ENCODE results near the gene GCNT2.
A peak's percentile ranks its signal among the peaks of the same experiment; 100 is the strongest.
"Not testable (repeated sequence)": the region's sequence is repeated elsewhere in the genome, so short reads cannot be mapped to it uniquely, and the experiment has no call there.

GCNT2 gene

DNA sequence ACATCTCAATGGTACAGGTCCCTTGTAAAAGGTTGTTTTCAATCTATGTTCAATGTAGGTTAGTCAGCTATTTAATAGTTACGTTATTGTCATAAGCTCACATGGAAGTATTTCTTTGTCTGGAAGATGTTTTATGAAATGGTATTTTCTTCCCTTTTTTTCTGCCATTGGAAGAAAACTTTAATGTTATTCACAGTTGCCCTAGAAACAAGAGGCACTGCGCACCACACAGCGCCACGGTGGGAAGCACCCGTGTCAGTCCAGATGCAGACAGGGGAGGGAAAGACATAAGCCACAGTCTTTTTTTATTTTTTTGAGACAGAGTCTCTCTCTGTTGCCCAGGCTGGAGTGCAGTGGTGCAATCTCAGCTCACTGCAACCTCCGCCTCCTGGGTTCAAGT lies 82.1 kb downstream of the GCNT2 start:
- no peak for FAIRE-seq
- no peak for DNase-seq (ENCODE audit: low spot score)

DNA sequence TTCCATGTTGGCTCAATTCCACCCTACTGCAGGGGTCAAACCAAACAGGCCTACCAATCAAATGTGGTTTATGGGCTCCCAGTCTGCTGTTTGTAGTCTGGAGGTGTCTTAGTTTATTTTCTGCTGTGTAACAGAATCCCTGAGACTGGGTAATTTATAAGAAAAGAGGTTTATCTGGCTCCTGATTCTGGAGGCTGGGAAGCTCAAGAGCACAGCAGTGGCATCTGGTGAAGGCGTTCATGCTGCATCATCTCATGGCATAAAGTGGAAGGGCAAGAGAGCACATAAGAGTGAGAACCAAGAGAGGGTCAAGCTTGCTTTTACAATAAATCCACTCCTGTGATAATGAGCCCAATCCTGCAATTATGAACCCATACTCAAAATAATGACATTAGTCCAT lies 87.9 kb downstream of the GCNT2 start:
- DNase-seq (ENCODE audit: low spot score) (no peak), FAIRE-seq (no peak)

DNA sequence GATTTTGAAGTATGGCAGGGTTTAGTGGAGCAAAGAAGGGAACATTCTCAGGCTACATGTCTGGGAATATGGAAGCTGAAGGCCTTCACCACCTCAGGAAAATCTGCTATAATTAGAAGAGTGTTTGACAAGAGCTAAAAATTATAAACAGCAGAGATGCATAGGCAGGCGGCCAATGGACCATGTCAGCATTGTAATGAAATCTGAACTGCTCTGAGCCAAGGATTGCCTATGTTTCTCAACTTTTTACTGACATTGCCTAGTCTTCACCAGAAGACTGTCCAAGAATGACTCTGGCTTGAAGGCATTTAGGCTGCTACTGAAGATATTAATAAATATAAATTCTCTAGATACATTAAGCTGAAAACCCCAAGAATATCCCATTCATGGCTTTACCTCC lies 89.1 kb downstream of the GCNT2 start:
- DNase-seq (ENCODE audit: low spot score) (no peak), FAIRE-seq (no peak)

DNA sequence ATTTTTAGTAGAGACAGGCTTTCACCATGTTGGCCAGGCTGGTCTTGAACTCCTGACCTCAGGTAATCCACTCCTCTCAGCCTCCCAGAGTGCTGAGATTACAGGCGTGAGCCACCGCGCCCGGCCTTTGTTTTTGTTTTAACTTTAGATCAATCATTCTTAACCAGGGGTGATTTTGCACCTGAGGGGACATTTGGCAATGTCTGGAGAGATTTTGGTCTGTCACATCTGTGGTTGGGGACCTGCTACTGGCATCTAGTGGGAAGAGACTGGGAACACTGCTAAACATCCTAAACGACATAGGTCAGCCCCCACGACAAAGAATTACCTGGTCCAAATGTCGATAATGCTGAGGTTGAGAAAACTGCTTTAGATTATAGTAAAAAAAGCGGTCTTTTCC lies 91.0 kb downstream of the GCNT2 start:
- FAIRE-seq (no peak), DNase-seq (ENCODE audit: low spot score) (no peak)

DNA sequence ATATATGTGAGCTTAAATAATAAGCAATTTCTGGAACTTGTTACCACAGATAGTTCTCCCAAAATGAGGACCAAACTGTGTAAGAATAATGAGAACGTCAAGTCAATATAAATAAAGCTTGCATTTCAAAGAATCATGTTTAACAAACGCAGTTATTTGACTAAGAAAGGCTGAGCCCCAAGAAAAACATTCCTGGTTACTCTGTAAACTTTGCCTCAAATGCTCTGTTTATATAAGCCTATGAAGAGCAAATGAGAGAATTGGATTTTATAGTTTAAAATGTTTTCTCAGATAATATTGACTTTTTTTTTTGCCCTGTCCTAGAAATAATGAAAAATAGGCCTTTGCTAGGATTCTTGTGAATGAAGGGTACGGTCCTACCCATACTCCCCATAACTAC lies 91.9 kb downstream of the GCNT2 start:
- FAIRE-seq = no peak
- no peak for DNase-seq (ENCODE audit: low spot score)

DNA sequence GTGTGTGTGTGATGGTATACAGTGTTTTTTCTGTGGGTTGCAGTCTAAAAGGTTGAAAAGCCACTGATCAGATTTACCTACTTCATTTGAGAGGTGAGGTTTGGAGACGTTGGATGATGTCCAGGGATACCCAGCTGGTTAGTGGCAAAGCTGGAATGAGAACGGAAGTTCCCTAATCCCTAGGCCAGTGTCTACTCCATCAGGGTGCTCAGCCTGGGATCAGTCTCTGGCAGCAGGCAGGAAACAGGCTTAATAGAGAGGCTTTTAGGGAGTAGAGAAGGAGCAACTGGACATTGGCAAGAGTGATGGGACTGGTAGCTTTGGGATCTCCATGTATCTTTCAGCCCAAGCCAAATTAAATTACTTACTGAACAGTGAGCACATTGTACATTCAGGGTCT lies 92.6 kb downstream of the GCNT2 start:
- no peak for FAIRE-seq
- no peak for DNase-seq (ENCODE audit: low spot score)

DNA sequence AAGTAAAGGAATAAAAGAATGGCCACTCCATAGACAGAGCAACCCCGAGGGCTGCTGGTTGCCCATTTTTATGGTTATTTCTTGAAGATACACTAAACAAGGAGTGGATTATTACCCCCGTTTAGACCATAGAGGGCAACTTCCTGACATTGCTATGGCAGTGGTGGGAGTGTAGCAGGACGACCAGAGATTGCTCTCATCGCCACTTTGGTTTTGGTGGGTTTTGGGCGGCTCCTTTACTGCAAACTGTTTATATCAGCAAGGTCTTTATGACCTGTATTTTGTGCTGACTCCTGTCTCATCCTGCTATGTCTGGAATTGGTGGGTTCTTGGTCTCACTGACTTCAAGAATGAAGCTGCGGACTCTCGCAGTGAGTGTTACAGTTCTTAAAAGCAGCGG lies 94.5 kb downstream of the GCNT2 start:
- FAIRE-seq (no peak), DNase-seq (ENCODE audit: low spot score) (no peak)

DNA sequence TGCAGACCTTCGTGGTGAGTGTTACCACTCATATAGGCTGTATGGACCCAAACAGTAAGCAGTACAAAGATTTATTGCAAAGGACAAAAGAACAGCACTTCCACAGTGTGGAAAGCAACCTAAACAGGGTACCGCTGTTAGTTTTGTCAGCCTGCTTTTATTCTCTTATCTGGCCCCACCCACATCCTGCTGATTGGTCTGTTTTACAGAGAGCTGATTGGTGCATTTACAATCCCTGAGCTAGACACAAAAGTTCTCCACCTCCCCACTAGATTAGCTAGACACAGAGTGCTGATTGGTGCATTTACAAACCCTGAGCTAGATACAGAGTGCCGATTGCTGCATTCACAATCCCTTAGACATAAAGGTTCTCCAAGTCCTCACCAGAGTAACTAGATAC lies 95.1 kb downstream of the GCNT2 start:
- not testable (repeated sequence) for FAIRE-seq; DNase-seq (ENCODE audit: low spot score)

DNA sequence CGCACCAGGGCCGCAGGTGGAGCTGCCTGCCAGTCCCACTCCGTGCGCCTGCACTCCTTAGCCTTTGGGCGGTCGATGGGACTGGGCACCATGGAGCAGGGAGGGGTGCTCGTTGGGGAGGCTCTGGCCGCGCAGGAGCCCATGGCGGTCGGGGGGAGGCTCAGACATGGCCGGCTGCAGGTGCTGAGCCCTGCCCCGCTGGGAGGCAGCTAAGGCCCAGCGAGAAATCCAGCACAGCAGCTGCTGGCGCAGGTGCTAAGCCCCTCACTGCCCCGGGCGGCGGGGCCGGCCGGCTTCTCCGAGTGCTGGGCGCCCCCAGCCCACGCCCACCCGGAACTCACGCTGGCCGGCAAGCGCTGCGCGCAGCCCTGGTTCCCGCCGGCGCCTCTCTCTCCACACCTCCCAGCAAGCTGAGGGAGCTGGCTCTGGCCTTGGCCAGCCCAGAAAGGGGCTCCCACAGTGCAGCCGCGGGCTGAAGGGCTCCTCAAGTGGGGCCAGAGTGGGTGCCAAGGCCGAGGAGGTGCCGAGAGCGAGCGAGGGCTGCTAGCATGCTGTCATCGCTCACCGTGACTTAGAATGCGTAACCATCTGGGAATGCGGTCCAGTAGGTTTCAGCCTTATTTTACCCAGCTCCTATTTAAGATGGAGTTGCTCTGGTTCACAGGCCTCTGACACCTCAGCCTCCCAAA lies 96.0 kb downstream of the GCNT2 start:
- DNase-seq (ENCODE audit: low spot score) = no peak
- no peak for FAIRE-seq

DNA sequence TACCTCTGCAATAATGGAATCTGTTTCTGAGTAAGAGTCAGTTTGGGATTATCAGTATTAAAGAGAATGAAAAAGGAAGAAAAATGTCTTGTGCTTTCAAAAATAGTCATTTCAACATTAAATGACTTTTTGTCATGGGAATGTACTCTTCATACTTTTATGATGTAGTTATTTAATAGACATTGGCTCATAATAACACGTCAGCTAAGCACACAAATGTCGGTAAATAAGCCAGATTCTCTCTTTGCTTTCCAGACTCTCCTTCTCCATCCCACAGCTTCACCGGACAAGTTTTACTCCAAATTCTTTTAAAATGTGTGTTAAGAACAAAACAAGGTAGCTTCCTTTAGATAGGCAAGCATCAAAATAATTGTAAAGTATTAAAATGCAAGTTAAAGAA lies 97.3 kb downstream of the GCNT2 start:
- DNase-seq (ENCODE audit: low spot score) (no peak), FAIRE-seq (no peak)

DNA sequence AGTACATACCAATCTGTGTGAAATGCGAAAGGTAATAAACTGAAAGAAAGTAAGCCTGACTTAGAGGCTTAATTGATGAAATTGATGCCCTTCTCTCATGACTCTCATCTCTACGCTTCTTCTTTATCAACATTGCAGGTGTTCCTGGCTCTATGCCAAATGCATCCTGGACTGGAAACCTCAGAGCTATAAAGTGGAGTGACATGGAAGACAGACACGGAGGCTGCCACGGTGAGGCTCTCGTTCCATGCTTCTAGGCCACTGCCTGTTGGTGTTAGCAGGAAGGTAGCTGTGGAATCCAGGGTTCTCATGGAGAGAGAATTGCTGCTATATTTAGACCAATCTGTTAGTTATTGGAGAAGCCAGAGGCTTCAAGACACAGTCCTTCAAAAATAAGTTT lies 100.1 kb downstream of the GCNT2 start:
- no peak for FAIRE-seq

DNA sequence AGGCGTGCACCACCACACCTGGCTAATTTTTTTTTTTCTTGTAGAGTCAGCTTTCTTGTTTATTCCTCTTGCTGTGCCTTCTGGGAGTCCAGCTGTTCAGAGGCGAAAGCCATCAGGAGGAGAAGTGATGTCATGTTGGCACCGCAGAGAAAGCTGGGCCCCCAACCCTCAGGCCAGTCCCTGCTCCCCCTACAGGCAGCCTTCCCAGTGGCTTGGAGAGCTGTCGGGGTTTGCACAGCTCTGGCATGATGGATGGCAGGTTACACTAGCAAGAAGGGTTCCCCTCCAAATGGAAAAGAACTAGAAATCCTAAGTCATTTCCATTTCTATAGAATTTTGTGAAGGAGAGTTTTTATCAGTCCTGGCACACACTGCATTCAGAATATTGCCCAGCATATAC lies 100.7 kb downstream of the GCNT2 start:
- no peak for FAIRE-seq
- DNase-seq (ENCODE audit: low spot score) = no peak

More for the DNA sequence above, 100.1 kb downstream of the GCNT2 start:
- no peak for DNase-seq (ENCODE audit: low spot score)

DNA sequence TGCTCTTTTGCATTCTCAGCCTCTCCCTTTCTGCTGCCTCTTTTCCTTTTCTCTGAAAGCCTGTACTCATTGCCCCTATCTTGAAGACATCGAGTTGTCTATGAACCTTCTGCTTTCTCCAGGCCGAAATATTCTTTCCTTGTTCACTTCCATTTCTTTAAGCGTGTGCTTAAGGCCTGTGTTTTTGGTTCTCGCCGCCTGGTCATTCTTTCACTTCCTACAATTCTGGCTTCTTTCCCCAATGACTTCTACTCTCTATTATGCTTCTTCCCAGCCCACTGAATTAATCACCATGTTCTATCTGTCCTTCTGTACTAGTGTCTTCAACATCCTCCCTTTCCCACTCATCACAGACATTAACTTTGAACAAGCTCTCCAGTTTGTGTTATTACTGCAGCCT lies 103.7 kb downstream of the GCNT2 start:
- FAIRE-seq = no peak
- DNase-seq (ENCODE audit: low spot score) = no peak

DNA sequence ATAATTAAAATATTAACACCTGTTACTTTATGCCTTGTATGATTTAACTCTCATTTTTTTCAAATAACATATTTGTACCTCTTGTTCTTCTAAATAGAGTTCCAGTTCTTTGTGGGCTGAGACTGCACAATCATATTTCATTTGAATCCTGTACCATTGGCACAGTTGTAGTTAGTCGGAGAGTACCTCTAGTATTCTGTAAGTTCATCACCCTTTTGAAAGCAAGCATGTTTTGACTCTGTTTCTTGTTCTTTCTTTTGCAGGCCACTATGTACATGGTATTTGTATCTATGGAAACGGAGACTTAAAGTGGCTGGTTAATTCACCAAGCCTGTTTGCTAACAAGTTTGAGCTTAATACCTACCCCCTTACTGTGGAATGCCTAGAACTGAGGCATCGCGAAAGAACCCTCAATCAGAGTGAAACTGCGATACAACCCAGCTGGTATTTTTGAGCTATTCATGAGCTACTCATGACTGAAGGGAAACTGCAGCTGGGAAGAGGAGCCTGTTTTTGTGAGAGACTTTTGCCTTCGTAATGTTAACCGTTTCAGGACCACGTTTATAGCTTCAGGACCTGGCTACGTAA lies 105.1 kb downstream of the GCNT2 start:
- DNase-seq (ENCODE audit: low spot score) (no peak), FAIRE-seq (no peak)

DNA sequence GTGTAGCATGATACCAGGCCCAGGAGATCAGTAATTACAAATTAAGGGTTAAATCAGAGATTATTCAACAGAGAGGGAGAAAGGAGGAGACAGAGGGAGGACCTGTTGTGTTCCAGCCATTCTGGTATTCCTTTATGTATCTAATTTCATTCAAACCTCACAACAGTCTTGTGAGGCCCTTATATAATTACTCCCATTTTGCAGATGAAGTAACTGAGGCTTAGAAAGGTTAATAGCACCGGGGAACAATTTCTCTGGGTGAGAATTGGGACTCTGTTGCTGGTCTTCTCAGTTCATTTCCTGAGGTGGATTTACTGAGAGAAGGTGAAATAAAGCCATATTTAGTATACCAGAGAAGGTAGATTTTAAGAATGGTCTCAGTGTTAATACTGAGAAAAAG lies 106.6 kb downstream of the GCNT2 start:
- DNase-seq (ENCODE audit: low spot score) = no peak
- FAIRE-seq = no peak

DNA sequence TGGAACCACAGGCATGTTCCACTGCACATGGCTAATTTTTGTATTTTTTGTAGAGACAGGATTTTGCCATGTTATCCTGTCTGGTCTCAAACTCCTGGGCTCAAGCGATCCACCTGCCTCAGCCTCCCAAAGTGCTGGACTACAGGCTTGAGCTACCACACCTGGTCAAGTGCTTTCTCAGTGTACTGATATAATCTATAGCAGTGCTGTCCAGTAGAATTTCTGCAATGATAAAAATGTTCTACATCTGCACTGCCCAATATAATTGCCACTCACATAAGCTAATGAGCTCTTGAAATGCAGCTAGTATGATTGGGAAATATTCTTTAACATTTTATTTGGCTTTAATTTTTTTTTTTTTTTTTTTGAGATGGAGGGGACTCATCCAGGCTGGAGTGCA lies 109.0 kb downstream of the GCNT2 start:
- DNase-seq (ENCODE audit: low spot score) = no peak

DNA sequence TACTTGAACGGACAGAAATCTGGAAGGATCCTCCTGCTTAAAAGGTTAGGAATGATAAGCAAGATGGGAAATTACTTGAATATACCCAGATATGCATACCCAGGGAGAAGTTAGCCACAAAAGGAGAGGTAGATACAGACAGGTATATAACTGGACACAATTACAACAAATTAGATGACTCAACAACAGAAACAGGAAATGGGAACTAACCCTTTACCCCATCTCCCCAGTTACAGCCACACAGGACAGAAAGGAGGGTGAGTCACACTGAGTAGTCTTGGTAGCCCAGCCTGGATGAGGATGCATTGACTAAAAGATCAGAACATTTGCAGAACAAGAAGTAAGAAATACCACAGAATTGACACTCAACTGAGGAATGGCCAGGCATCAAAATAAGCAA lies 112.1 kb downstream of the GCNT2 start:
- DNase-seq (ENCODE audit: low spot score) = peak; percentile 89
- peak; percentile 85 for FAIRE-seq

More for the DNA sequence above, 109.0 kb downstream of the GCNT2 start:
- no peak for FAIRE-seq

DNA sequence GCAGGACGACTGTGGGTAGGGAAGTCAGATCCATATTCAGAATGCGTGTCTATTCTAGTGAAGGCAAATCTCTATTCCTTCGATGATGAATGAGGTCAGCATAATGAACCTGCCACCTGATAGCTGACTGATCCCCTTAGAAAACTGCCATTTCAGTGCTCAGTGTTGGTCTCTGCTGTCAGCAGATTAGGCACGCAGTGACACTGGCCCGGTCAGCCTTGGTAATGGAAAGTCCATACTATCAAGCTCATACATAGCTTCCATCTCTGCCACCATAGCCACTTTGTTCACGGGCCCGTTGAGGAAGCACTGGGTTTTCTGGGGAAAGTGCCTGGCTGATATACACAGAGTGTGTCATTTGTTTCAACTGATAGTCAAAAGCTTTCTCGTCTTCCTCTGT lies 119.3 kb downstream of the GCNT2 start:
- DNase-seq (ENCODE audit: low spot score) (no peak), FAIRE-seq (no peak)

DNA sequence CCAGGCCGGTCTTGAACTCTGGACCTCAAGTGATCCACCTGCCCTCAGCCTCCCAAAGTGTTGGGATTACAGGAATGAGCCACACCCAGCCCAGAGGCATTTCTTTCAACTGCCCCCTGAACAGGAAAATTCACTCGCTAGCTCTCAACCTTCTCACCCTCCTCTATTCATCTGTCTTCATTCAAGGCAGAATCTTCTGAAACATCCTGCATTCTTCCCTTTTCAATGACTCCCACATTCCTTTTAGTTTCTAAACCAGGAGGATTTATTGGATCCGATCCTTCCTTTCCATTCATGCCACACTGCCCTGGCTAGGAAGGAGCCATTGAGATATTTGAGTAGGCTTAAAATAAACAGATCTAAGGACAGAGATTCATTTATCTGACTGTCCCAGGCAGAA lies 120.4 kb downstream of the GCNT2 start:
- DNase-seq (ENCODE audit: low spot score) (no peak), FAIRE-seq (no peak)

DNA sequence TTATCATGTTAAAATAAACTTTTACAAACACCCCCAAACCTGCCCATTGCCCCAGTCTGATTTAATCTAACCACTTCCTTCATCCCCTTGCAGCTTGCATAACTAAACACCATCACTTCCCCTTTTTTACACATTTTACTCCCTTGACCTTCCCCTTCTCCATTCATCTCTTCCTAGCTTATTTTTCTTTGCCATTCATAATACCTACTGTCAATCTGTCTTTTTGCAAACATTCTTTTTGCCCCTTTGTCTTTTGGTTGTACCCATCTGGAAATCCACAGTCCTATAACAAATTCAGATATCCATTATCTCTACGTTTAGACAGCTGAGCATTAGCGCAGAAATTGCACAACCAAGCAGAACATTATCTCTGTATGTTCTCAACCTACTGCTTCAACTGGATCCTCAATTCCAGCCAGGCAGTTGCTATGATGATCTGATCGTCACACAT lies 122.1 kb downstream of the GCNT2 start:
- DNase-seq (ENCODE audit: low spot score) = no peak
- no peak for FAIRE-seq

DNA sequence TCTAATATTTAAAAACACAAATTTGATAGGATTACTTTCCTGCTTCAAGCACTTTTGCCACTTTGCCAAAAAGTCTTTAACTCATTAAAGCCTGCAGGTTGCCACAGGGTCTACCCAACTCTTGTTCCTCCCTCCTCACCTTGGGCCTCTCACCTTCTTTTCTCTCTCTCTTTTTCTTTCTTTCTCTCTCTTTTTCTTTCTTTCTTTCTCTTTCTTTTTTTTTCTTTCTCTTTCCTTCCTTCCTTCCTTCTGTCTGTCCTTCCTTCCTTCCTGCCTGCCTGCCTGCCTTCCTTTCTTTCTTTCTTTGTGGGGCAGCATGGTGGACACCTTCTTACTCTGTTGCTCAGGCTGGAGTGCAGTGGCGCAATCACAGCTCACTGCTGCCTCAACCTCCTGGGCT lies 123.1 kb downstream of the GCNT2 start:
- FAIRE-seq (no peak), DNase-seq (ENCODE audit: low spot score) (no peak)

DNA sequence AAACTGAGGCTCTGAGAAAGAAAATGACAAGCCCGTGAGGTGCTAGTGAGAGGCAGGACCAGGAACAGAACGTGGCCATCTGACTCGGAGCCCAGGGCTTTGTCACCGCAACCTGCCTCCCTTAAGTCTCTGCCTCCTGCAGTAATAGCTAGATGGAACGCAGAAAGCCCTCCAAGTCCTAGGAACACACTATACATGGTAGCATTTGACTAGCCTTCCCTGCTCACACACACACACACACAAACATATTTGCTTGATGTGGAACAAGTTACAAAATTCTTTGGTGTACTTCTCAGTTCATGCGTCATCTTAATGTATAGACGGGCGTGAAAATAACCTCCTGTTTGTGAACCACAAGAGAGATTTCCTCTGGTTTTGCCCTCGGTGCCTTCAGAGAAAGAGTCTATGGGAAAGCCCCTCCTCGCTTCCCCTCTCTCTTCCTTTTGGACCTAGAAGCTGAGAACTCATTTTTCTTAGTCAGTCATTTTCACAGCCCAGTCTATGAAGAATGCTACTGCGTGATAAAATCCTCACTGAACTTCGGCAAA lies 134.4 kb downstream of the GCNT2 start:
- no peak for DNase-seq (ENCODE audit: low spot score)
- no peak for FAIRE-seq
